NT2/D1 (cell line): ENCODE data around the gene VWA8.
"Not testable (repeated sequence)": the region's sequence is repeated elsewhere in the genome, so short reads cannot be mapped to it uniquely, and the experiment has no call there.

Experiments
- SUZ12 ChIP-seq: IDR thresholded peaks from 2 replicates; pipeline ENCODE4 v1.6.1; 2011; ENCODE audit not compliant: insufficient read length, insufficient read depth; ENCODE audit errors: extremely low read depth
- YY1 ChIP-seq: IDR thresholded peaks from 2 replicates; pipeline ENCODE4 v1.6.1; 2011; ENCODE audit not compliant: insufficient read length, insufficient read depth
- ZNF274 ChIP-seq: IDR thresholded peaks from 2 replicates; pipeline ENCODE4 v1.6.1; 2011; ENCODE audit warnings: mild to moderate bottlenecking, low read depth, low read length

DNA sequence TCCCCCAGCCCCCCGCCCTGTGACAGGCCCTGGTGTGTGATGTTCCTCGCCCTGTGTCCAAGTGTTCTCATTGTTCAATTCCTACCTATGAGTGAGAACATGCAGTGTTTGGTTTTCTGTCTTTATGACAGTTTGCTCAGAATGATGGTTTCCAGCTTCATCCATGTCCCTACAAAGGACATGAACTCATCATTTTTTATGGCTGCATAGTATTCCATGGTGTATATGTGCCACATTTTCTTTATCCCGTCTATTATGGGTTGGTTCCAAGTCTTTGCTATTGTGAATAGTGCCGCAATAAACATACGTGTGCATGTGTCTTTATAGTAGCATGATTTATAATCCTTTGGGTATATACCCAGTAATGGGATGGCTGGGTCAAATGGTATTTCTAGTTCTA, 343.3 kb downstream of the VWA8 start:
- TF ChIP-seq YY1, ZNF274, SUZ12: not testable (repeated sequence)
